Measurements from ENCODE around the gene NLK. TPM values are rescaled to one million over a fixed set of nuclear protein-coding genes. Genes with fewer than 3 reads are reported as not detected.
"Not testable (repeated sequence)": the region's sequence is repeated elsewhere in the genome, so short reads cannot be mapped to it uniquely, and the experiment has no call there.

The NLK gene
- total RNA-seq, 8 experiments from 2014 or later: 26.2 to 134 (median 37.5) TPM

- ATAC-seq (replicated peaks in 6 of 8): no peak
- Histone ChIP-seq H3K27ac (no peak overlapping the region), H3K4me1 (replicated peaks in 1 of 2) (peaks cover 0 to 5% of the 10 kb centered on the region in 2 donors), H3K4me3 (no peak overlapping the region)
- 59 to 100% (median 93%) methylated on average over 1 to 2 of the region's 2 CpGs; no CpG with 5 or more reads in 6 of the 10 experiments for WGBS, 10 experiments
- in situ Hi-C loops (cut with MboI; ENCODE audit: low pct_unique_long_range_greater_than_20kb in 2 of 9, low sequenced_read_pairs in 9 of 9, unreplicated experiment in 9 of 9): no loop called here
These were observed 111.7 kb downstream of the NLK start for GRCh38 chr17:28154214-28154613.

- ATAC-seq (replicated peaks in 6 of 8); H3K4me3 ChIP-seq; H3K27ac ChIP-seq; H3K4me1 ChIP-seq (replicated peaks in 1 of 2); in situ Hi-C loops (cut with MboI; ENCODE audit: low pct_unique_long_range_greater_than_20kb in 2 of 9, low sequenced_read_pairs in 9 of 9, unreplicated experiment in 9 of 9): not testable (repeated sequence)
- 100% methylated on average over 1 of the region's 4 CpGs; no CpG with 5 or more reads in 6 of the 10 experiments for WGBS, 10 experiments
These were observed 112.9 kb downstream of the NLK start for GRCh38 chr17:28155405-28155804.

GRCh38 chr17:28159004-28159403 lies 116.5 kb downstream of the NLK start:
- ATAC-seq (replicated peaks in 6 of 8): no peak
- H3K4me1 ChIP-seq (replicated peaks in 1 of 2): no peaks in the 10 kb centered on the region
- H3K27ac ChIP-seq: no peak overlapping the region
- in situ Hi-C loops (cut with MboI; ENCODE audit: low pct_unique_long_range_greater_than_20kb in 2 of 9, low sequenced_read_pairs in 9 of 9, unreplicated experiment in 9 of 9): no loop called here
- no peak overlapping the region for H3K4me3 ChIP-seq
- WGBS, 10 experiments: 50 to 100% (median 89%) methylated on average over 1 of the region's 1 CpG; no CpG with 5 or more reads in 1 of the 10 experiments

- in situ Hi-C loops (cut with MboI; ENCODE audit: low pct_unique_long_range_greater_than_20kb in 2 of 9, low sequenced_read_pairs in 9 of 9, unreplicated experiment in 9 of 9): no loop called here
- Histone ChIP-seq H3K27ac (no peak overlapping the region), H3K4me3 (no peak overlapping the region), H3K4me1 (replicated peaks in 1 of 2) (no peaks in the 10 kb centered on the region)
- WGBS, 10 experiments: 80 to 100% (median 93%) methylated on average over 2 to 5 of the region's 5 CpGs
- ATAC-seq (replicated peaks in 6 of 8): no peak
These were observed 117.4 kb downstream of the NLK start for GRCh38 chr17:28159924-28160323.

- Histone ChIP-seq H3K4me1 (replicated peaks in 1 of 2) (no peaks in the 10 kb centered on the region), H3K27ac (no peak overlapping the region), H3K4me3 (no peak overlapping the region)
- in situ Hi-C loops (cut with MboI; ENCODE audit: low pct_unique_long_range_greater_than_20kb in 2 of 9, low sequenced_read_pairs in 9 of 9, unreplicated experiment in 9 of 9): no loop called here
- no peak for ATAC-seq (replicated peaks in 6 of 8)
- 75 to 100% (median 92%) methylated on average over 1 to 2 of the region's 2 CpGs; no CpG with 5 or more reads in 1 of the 10 experiments for WGBS, 10 experiments
These were observed 118.1 kb downstream of the NLK start for GRCh38 chr17:28160610-28161009.

DNA sequence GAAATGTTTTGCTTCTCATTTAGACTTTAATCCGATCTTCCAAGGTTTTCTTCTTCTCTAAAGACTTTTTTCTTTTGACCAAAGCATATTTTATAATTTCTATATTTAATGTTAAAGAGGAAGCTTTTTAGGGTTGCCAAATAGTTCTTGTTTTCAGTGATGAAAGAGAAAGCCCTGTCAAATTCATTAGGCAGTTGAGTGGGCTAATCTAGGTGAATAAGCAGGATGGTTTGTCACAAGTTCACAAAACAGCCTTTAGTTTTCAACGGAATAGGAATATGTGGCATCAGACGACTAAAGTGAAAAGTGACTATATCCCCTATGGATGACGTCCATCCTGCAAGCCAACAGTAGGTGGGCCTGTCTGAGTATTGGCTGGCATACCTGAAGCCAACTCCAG lies 118.8 kb downstream of the NLK start:
- Histone ChIP-seq H3K27ac (no peak overlapping the region), H3K4me3 (no peak overlapping the region), H3K4me1 (replicated peaks in 1 of 2) (no peaks in the 10 kb centered on the region)
- ATAC-seq (replicated peaks in 6 of 8): no peak
- 78 to 100% (median 93%) methylated on average over 1 to 4 of the region's 4 CpGs for WGBS, 10 experiments
- in situ Hi-C loops (cut with MboI; ENCODE audit: low pct_unique_long_range_greater_than_20kb in 2 of 9, low sequenced_read_pairs in 9 of 9, unreplicated experiment in 9 of 9): no loop called here

DNA sequence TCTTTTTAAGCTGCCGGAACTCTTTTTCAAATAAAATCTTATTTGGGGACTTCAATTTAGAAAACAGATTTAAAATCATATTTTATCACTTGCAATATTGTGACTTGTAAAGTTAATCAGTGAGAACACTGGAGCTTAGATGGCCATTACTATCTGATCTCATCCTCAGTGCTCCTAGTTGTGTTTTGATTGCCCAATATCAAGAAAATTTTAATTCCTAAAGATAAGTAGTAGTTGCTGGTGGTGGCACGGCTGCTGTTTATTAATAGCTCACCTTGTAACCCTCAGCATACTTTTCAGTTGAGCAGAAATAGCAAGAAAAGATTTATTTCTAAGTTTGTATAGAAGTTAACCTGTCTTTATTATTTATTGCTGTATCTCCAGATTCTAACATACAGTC lies 124.0 kb downstream of the NLK start:
- Histone ChIP-seq H3K4me3 (no peak overlapping the region), H3K4me1 (replicated peaks in 1 of 2) (no peaks in the 10 kb centered on the region), H3K27ac (no peak overlapping the region)
- in situ Hi-C loops (cut with MboI; ENCODE audit: low pct_unique_long_range_greater_than_20kb in 2 of 9, low sequenced_read_pairs in 9 of 9, unreplicated experiment in 9 of 9): no loop called here
- ATAC-seq (replicated peaks in 6 of 8): no peak
- whole genome bisulfite sequencing, 10 experiments: 54 to 100% (median 93%) methylated on average over 1 to 2 of the region's 2 CpGs; no CpG with 5 or more reads in 2 of the 10 experiments

DNA sequence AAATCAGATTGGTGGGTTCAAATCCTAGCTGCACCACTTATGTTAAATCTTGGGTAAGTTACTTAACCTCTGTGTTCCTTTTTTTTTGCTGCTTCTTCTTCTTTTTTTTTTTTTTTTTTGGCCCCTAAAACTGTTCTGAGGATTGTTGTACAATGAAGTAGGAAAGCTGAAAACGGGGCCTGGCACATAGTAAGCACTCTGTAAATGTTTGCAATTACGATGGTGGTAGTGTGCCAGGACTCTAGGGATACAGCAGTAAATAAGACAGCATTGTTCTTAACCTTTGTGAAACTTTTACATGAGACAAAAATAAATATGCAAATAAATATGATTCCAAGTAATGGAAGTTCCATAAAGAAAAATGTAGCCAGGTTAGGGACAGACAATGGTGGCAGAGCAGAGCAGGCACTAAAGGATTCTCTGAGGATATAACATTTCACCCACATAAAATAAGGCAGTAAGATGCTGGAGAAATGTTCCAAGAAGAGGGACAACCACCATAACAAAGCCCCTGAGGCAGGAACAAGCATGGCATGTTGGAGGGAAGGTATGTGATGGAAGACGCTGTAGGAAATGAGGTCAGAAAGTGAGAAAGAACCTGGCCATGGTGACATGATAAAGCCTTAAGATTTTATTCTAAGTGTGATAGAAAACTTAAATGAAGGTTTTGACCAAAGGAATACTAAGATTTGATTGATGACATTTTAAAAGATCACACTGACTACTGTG lies 127.3 kb downstream of the NLK start:
- Histone ChIP-seq H3K27ac (no peak overlapping the region), H3K4me1 (replicated peaks in 1 of 2) (peaks cover 0 to 4% of the 10 kb centered on the region in 2 donors), H3K4me3 (no peak overlapping the region)
- in situ Hi-C loops (cut with MboI; ENCODE audit: low pct_unique_long_range_greater_than_20kb in 2 of 9, low sequenced_read_pairs in 9 of 9, unreplicated experiment in 9 of 9): no loop called here
- WGBS, 10 experiments: 39 to 100% (median 83%) methylated on average over 1 to 3 of the region's 3 CpGs
- no peak for ATAC-seq (replicated peaks in 6 of 8)

- no peak overlapping the region for H3K27ac ChIP-seq
- H3K4me3 ChIP-seq: no peak overlapping the region
- no peak for ATAC-seq (replicated peaks in 6 of 8)
- in situ Hi-C loops (cut with MboI; ENCODE audit: low pct_unique_long_range_greater_than_20kb in 2 of 9, low sequenced_read_pairs in 9 of 9, unreplicated experiment in 9 of 9): no loop called here
- peaks cover 0 to 4% of the 10 kb centered on the region in 2 donors for H3K4me1 ChIP-seq (replicated peaks in 1 of 2)
These were observed 128.3 kb downstream of the NLK start for GRCh38 chr17:28170771-28171170.

DNA sequence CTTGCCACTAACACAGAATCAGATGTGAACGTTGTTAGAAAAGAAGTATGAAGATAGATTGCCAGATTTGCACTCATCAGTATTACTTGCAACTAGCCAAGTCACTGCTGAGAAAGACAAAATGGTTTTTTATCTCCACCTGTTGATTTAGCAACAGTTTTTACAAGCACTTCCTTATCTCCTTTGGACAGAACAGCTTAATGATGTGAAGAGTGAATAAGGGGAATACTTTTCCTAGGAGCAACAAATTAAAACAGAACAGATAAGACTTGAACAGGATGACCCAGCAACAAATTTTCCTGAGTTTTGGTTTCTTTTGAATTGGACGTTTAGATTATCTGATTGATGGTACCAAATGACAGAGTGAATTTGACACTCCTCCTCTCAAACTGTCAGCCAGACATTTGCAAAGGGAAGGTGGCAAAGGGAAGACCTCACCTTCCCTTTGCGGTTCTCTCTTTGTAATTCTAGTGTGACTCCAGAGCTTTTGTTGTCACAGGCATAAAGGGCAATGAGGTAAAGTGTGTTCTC lies 130.6 kb downstream of the NLK start:
- ATAC-seq (replicated peaks in 6 of 8): no peak
- in situ Hi-C loops (cut with MboI; ENCODE audit: low pct_unique_long_range_greater_than_20kb in 2 of 9, low sequenced_read_pairs in 9 of 9, unreplicated experiment in 9 of 9): no loop called here
- no peak overlapping the region for H3K27ac ChIP-seq

DNA sequence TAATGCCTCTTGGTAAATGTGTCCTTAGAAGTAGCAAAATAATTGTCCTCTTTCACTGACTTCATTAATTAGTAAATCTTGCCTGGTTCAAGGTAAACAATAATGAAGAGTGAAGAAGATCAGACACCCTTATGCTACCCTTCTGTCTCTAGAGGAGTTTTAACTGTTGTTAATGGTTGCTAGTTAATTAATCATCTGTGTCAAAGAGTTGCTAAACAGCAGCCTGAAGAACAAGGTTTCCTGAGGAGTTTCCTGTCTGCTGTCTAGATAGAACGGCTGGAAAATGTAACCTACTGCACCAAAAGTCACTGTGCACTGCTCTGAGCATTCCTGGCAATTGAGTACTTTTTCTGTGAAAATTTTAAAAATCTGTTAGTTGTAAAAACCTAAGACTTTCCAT lies 131.3 kb downstream of the NLK start:
- H3K4me1 ChIP-seq (replicated peaks in 1 of 2): peaks cover 0 to 4% of the 10 kb centered on the region in 2 donors
- H3K4me3 ChIP-seq: no peak overlapping the region
- H3K27ac ChIP-seq: no peak overlapping the region
- in situ Hi-C loops (cut with MboI; ENCODE audit: low pct_unique_long_range_greater_than_20kb in 2 of 9, low sequenced_read_pairs in 9 of 9, unreplicated experiment in 9 of 9): no loop called here
- WGBS, 10 experiments: 11 to 100% (median 40%) methylated on average over 1 of the region's 1 CpG; no CpG with 5 or more reads in 5 of the 10 experiments
- peak in 1 of 8 experiments; percentile 70 for ATAC-seq (replicated peaks in 6 of 8)

More for the DNA sequence above, 130.6 kb downstream of the NLK start:
- H3K4me1 ChIP-seq (replicated peaks in 1 of 2): peaks cover 0 to 4% of the 10 kb centered on the region in 2 donors
- H3K4me3 ChIP-seq: no peak overlapping the region
- 12 to 62% (median 37%) methylated on average over 1 to 3 of the region's 3 CpGs for WGBS, 10 experiments

GRCh38 chr17:28174352-28175046 lies 132.0 kb downstream of the NLK start:
- in situ Hi-C loops (cut with MboI; ENCODE audit: low pct_unique_long_range_greater_than_20kb in 2 of 9, low sequenced_read_pairs in 9 of 9, unreplicated experiment in 9 of 9): no loop called here
- peak in 1 of 8 experiments; percentile 69 for ATAC-seq (replicated peaks in 6 of 8)
- no peak overlapping the region for H3K27ac ChIP-seq
- H3K4me3 ChIP-seq: no peak overlapping the region
- WGBS, 10 experiments: 68 to 100% (median 93%) methylated on average over 2 to 5 of the region's 5 CpGs
- H3K4me1 ChIP-seq (replicated peaks in 1 of 2): peaks cover 0 to 4% of the 10 kb centered on the region in 2 donors

DNA sequence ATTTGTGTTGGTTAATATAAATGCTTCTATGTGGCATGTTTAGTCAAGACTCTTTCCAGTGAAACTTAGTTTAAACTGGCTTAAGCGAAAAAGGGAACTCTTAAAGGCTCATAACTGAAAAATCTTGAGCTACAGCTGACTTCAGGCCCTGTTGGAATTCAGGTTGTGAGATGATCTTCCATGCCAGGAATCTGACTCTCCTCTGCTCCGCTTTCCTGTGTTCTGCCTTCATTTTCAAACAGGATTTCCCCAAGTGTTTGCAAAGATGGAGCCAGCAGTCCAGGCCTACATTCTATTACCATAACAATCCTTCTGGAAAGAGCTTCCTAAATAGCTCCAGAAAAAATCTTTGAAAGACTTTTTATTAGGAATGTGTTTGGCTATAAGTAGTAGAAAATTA lies 134.9 kb downstream of the NLK start:
- 83 to 100% (median 90%) methylated on average over 1 to 2 of the region's 2 CpGs; no CpG with 5 or more reads in 3 of the 10 experiments for WGBS, 10 experiments
- ATAC-seq (replicated peaks in 6 of 8): no peak
- H3K27ac ChIP-seq: no peak overlapping the region

More for the DNA sequence above, 134.9 kb downstream of the NLK start:
- no peak overlapping the region for H3K4me3 ChIP-seq
- in situ Hi-C loops (cut with MboI; ENCODE audit: low pct_unique_long_range_greater_than_20kb in 2 of 9, low sequenced_read_pairs in 9 of 9, unreplicated experiment in 9 of 9): no loop called here
- H3K4me1 ChIP-seq (replicated peaks in 1 of 2): peaks cover 0 to 4% of the 10 kb centered on the region in 2 donors

Data from motor neuron (in vitro differentiated cells).